Inflammatory macrophage (primary cell): Measurements from ENCODE around the gene ATG13.
A peak's percentile ranks its signal among the peaks of the same experiment; 100 is the strongest.
"Not testable (repeated sequence)": the region's sequence is repeated elsewhere in the genome, so short reads cannot be mapped to it uniquely, and the experiment has no call there.

ENCODE experiments used
- DNase-seq, 2 donors: peaks; one replicate each; pipeline ENCODE4 v3.0.0-alpha.2; 2020 to 2022

The ATG13 gene

DNA sequence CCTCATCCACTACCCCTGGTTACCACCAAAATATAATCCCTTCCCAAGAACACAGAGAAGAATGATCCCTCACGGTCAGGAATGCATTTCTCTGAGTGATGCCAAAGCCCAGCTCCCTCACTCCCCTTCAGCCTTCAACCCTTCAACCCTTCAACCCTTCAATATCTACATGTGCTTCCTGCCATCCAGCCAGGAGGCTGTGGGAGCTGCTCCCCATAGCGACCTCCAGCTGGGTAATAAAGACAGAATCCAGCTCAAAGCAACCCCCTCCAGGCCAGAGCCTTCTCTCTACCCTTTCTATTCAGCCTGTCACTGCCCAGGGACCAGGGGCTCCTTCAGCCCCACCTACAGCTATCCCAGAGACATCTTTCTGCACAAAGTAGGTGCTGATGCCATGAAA is 80.4 kb downstream of the ATG13 start:
- DNase-seq = no peak

- peak; percentile 38 to 62 for DNase-seq
Measured at GRCh38 chr11:46698597-46698996, 81.2 kb downstream of the ATG13 start.

- DNase-seq = peak; percentile 99
Measured at GRCh38 chr11:46700241-46701077, 83.1 kb downstream of the ATG13 start, which contains the start of the genes ARHGAP1 and ZNF408. Gene ARHGAP1 (minus strand): TSS chr11:46700619. CDS start chr11:46696107, 4,512 bp downstream. Gene ZNF408 (plus strand): TSS chr11:46701031. CDS start chr11:46701048, 17 bp downstream.

- DNase-seq = no peak
Measured at GRCh38 chr11:46701078-46701654, 83.8 kb downstream of the ATG13 start.

DNA sequence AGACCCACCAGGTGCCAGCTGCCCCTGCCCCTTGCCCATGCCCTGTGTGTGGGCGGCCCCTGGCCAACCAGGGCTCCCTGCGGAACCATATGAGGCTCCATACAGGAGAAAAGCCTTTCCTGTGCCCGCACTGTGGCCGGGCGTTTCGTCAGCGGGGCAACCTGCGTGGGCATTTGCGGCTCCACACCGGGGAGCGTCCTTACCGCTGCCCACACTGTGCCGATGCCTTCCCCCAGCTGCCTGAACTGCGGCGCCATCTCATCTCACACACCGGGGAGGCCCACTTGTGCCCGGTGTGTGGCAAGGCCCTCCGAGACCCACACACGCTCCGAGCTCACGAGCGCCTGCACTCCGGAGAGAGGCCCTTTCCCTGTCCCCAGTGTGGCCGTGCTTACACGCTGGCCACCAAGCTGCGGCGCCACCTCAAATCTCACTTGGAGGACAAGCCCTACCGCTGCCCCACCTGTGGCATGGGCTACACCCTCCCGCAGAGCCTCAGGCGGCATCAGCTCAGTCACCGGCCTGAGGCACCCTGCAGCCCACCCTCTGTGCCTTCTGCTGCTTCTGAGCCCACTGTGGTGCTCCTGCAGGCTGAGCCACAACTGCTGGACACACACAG is 87.8 kb downstream of the ATG13 start:
- no peak for DNase-seq

DNA sequence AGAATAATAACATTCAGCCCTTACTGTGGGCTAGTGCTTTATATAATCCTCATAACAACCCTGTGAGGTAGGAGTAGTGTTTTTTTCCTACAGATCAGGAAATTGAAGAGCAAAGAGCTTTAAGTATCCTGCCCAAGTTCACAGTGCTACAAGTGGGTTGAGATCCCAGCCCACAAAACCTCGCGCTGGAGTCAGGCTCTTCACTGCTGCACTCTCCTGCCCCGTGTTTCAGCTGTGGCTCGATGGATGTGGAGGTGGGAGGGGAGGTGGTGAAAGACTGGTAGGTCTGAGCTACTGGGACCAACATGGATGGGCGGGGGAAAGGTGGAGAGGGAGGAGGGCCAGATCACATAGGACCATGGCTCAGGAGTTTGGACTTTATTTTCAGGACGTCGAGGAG is 89.5 kb downstream of the ATG13 start:
- no peak for DNase-seq

GRCh38 chr11:46709351-46709750 is 92.0 kb downstream of the ATG13 start:
- not testable (repeated sequence) for DNase-seq

DNA sequence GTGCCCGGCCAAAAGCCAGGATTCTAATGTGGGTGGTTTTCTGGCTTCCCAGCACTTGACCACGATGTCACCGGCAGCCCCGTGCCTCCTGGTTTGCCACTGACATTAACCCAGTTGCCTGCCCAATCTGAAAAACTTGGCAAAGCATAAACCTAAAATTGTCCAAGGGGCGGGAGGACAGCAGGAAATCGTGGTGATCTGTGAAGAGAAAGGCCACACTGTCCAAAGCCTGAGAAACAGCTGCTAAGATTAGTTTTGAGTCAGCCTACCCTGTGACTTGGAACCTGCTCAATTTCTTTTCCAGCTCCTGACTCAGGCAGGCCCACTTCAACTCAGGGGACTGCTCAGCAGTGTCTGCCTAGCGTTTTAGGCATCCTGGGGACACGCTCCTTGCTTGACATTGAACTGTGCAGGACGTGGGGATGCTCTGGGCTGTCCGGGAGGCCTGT is 93.5 kb downstream of the ATG13 start:
- DNase-seq = no peak

- DNase-seq = no peak
Measured at GRCh38 chr11:46711303-46711702, 94.0 kb downstream of the ATG13 start.

GRCh38 chr11:46712874-46713576 is 95.7 kb downstream of the ATG13 start:
- DNase-seq = no peak

DNA sequence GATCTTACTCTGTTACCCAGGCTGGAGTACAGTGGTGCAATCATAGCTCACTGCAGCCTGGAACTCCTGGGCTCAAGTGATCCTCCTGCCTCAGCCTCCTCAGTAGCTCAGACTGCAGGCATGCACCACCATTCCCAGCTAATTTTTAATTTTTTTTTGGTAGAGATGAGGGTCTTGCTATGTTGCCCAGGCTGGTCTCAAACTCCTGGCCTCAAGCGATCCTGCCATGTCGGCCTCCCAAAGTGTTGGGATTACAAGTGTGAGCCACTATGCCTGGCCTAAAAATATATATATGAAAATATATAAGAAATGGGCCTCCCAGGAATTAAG is 100.4 kb downstream of the ATG13 start:
- not testable (repeated sequence) for DNase-seq

- DNase-seq = no peak
Measured at GRCh38 chr11:46718155-46719019, 101.0 kb downstream of the ATG13 start.

DNA sequence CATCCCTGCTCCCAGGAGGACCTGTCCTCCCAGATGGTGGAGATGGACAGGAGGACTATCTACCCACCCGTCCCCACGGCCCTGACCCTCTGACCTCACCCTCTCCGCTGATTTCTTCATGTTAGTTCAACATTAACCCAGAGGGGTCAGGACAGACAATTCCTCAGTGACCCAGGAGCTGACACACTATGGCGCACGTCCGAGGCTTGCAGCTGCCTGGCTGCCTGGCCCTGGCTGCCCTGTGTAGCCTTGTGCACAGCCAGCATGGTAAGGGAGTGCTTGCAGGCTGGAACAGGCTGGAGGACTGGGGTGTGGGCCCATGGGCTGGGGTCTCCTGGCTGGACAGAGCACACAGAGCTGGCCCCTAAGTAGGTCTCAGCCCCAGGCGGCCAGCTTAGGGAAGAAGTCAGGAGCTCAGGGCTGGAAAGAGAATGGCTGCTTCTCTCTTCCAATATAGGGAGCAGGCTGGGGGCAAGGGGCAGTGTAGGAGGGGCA is 101.7 kb downstream of the ATG13 start, which contains the start of gene F2:
F2 (plus strand) TSS at position 166 of the 495 bp plus-strand sequence; CDS start at position 189, 23 bp downstream.
- no peak for DNase-seq

- DNase-seq = no peak
Measured at GRCh38 chr11:46719543-46720218, 102.3 kb downstream of the ATG13 start.

GRCh38 chr11:46721286-46721685 is 103.9 kb downstream of the ATG13 start:
- DNase-seq = no peak

- DNase-seq = no peak
Measured at GRCh38 chr11:46722566-46723358, 105.4 kb downstream of the ATG13 start.

- DNase-seq = no peak
Measured at GRCh38 chr11:46723359-46723680, 106.0 kb downstream of the ATG13 start.

DNA sequence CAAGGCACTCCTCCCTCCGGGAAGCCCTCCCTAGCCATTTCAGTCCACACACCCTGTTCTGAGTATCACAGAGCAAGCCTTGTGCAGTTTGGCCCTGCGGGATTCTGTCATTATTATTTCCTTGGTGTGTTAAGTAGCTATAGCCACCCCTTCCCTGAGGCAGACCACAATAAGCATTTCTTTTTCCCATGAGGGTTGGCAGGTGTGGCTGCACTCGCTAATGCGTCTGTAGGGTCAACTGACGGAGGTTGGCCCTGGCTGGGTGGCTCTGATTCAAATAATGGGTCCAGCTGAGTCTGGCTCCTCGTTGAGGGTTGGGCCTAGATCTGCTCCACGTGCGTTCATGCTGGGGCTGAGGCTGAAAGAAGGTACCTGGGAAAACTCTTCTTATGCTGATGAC is 106.7 kb downstream of the ATG13 start:
- no peak for DNase-seq
